Neural progenitor cell (in vitro differentiated cells): Measurements from ENCODE around the gene RTN4RL1.

Experiments used
- CTCF ChIP-seq: fragments of 200-600 bp; sonication (generic); IDR thresholded peaks from 2 replicates; pipeline ENCODE4 v1.5.1; 2017; ENCODE audit warnings: antibody characterized with exemption, mild to moderate bottlenecking
- EZH2phosphoT487 ChIP-seq: fragments of 200-600 bp; sonication (generic); IDR thresholded peaks from 2 replicates; pipeline ENCODE4 v1.6.1; 2017; ENCODE audit warnings: antibody characterized with exemption

DNA sequence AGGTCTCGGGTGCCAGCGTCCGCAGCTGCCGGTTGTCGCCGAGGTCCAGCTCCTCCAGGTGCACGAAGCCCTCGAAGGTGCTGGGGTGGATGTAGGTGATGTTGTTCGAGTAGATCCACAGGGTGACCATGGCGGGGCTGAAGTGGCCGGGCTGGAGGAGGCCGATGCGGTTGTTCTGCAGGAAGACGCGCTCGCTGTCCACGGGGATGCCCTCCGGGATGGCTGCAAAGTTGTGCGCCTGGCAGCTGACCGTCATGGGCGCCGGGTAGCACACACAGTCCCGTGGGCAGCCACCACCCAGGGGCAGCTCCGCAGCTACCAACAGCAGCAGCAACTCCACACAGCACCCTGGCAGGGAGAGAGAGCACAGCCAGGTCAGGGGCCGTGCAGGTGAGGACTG is 87.7 kb downstream of the RTN4RL1 start:
- no peak for TF ChIP-seq CTCF
- TF ChIP-seq EZH2phosphoT487 = no peak
